Right cardiac atrium (tissue), 5 donors: ENCODE measurements around the gene AKNA. TPM values are rescaled to one million over a fixed set of nuclear protein-coding genes. Genes with fewer than 3 reads are reported as not detected.
"Not testable (repeated sequence)": the region's sequence is repeated elsewhere in the genome, so short reads cannot be mapped to it uniquely, and the experiment has no call there.

Experiments used
- ATAC-seq, 2 donors: fragments of 200-7000 bp; cut with Tn5 transposase; one replicate each; pipeline versions ENCODE4 v1.8.0 to v1.9.1; 2020; ENCODE audit warnings: moderate library complexity in 2 of 2, mild to moderate bottlenecking in 1 of 2
- DNase-seq, 3 donors: peaks; one replicate each; pipeline ENCODE4 v3.0.0-alpha.2; 2020
- H3K27ac ChIP-seq: one replicate; pipeline ENCODE4 v1.5.1; 2013; ENCODE audit warnings: mild to moderate bottlenecking, low read length, control low read depth, moderate library complexity
- H3K27me3 ChIP-seq: one replicate; pipeline ENCODE4 v1.6.1; 2013; ENCODE audit not compliant: control insufficient read depth, insufficient read depth
- H3K4me1 ChIP-seq: one replicate; pipeline ENCODE4 v1.6.1; 2013; ENCODE audit warnings: low read length; ENCODE audit not compliant: control insufficient read depth, insufficient read depth
- H3K4me3 ChIP-seq: one replicate; pipeline ENCODE4 v1.5.1; 2013; ENCODE audit warnings: low read length, control low read depth
- H3K9me3 ChIP-seq: one replicate; pipeline ENCODE4 v1.6.1; 2013; ENCODE audit warnings: low read length; ENCODE audit not compliant: control insufficient read depth
- WGBS: extraction: QIAGEN DNeasy Blood & Tissue Kit; methylation state at CpG from one replicate; pipeline ENCODE4 v1.1.7; 2013; 5-methylcytosine and 5-hydroxymethylcytosine counted together
- intact Hi-C, 4 donors: fragments of 100-400 bp; cut with DNase I; formaldehyde crosslinking; loops; one replicate each; pipeline versions ENCODE4 v1.11.0 to v1.14.0; 2022 to 2023
- polyA plus RNA-seq: library from polyadenylated mRNA; stranded (reverse); fragments of 200-250 nt; gene quantifications from one replicate; pipeline ENCODE4 v1.2.3, GENCODE V29; 2013
- total RNA-seq, 4 donors: library from RNA; stranded (reverse); fragmentation: NEBNext Ultra II Directional; extraction: Animal tissue kit (Norgen Biotek cat#: 25700); gene quantifications; one replicate each; pipeline ENCODE4 v1.2.1, GENCODE V29; 2021
- donor health status: healthy with polysubstance abuse.
- donor health status: DM: no; HTN: yes; CAD: no.
- donor health status: DM: no; HTN: no; CAD: no.
- donor health status: DM: no; HTN: yes; CAD: no; lungs with severe emphysema.
- donor health status: DM: yes; HTN: yes; CAD: no.

AKNA gene
- total and polyA plus RNA-seq, 5 donors, result 8.4 to 10.3 (median 8.9) TPM

- Histone ChIP-seq H3K27ac (no peak overlapping the region), H3K9me3 (no peaks in the 10 kb centered on the region), H3K27me3 (no peaks in the 10 kb centered on the region), H3K4me3 (no peak overlapping the region), H3K4me1 (no peaks in the 10 kb centered on the region)
- no peak for ATAC-seq
- no peak for DNase-seq
- WGBS, result 71% methylated on average over 2 of the region's 2 CpGs
- intact Hi-C loops, result no loop called here
These were observed 52.0 kb downstream of the AKNA start for GRCh38 chr9:114335745-114336144.

DNA sequence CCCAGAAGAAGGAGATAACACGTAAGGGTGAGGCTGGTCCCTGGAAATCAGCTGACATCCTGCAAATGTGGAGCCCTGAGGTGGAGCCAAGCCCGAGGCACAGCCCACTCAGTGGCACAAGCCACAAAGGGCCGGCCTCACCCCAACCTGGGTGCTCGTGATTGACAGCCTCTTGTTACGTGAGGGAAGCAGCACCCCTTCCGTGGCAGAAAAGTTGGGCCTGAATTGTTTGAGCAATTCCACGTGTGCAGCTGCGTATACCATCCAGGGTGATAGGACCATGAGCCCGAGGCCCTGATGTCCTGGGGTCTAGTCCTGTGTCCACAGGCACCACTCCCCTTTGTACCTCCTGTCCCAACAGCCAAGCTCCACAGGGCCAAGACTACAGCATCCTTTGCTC, 53.3 kb downstream of the AKNA start:
- no peak overlapping the region for H3K4me3 ChIP-seq
- intact Hi-C loops, result no loop called here
- H3K4me1 ChIP-seq, result no peaks in the 10 kb centered on the region
- H3K27ac ChIP-seq, result no peak overlapping the region
- WGBS, result 92% methylated on average over 9 of the region's 9 CpGs
- no peaks in the 10 kb centered on the region for H3K9me3 ChIP-seq
- ATAC-seq, result no peak
- no peaks in the 10 kb centered on the region for H3K27me3 ChIP-seq
- no peak for DNase-seq

- H3K4me3 ChIP-seq, ATAC-seq, DNase-seq, intact Hi-C loops, H3K4me1 ChIP-seq, H3K27me3 ChIP-seq, H3K27ac ChIP-seq, H3K9me3 ChIP-seq: not testable (repeated sequence)
- WGBS, result 77% methylated on average over 3 of the region's 4 CpGs
These were observed 54.1 kb downstream of the AKNA start for GRCh38 chr9:114333718-114334117.

- H3K4me1 ChIP-seq, H3K9me3 ChIP-seq, intact Hi-C loops, H3K4me3 ChIP-seq, H3K27me3 ChIP-seq, DNase-seq, H3K27ac ChIP-seq, ATAC-seq: not testable (repeated sequence)
- 80% methylated on average over 4 of the region's 4 CpGs for WGBS
These were observed 55.2 kb downstream of the AKNA start for GRCh38 chr9:114332474-114333040.

GRCh38 chr9:114331229-114332195, 56.3 kb downstream of the AKNA start:
- WGBS, result 70% methylated on average over 15 of the region's 19 CpGs
- intact Hi-C loops, DNase-seq, H3K27ac ChIP-seq, H3K4me1 ChIP-seq, ATAC-seq, H3K9me3 ChIP-seq, H3K27me3 ChIP-seq, H3K4me3 ChIP-seq: not testable (repeated sequence)

DNA sequence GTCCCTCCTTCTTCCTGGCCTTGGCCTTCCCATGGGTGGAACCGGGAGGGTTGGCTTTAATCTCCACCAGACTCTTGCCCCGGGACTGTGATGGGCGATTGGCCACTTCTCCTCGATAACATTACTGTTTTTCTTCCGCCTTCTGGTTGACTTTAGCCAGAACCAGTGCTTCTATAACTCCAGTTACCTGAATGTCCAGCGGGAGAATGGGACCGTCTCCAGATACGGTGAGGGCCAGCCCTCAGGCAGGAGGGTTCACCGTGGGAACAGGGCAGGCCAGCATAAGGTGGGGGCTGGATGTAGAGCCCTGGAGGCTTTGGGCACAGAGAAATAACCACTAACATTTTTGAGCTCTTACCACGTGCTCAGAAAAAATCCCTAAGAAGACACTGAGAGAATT, 57.1 kb downstream of the AKNA start:
- ATAC-seq (no peak), DNase-seq (no peak)
- Histone ChIP-seq H3K4me3 (no peak overlapping the region), H3K27me3 (no peaks in the 10 kb centered on the region), H3K27ac (no peak overlapping the region), H3K9me3 (no peaks in the 10 kb centered on the region), H3K4me1 (no peaks in the 10 kb centered on the region)
- WGBS, result 56% methylated on average over 10 of the region's 10 CpGs
- intact Hi-C loops, result no loop called here

GRCh38 chr9:114329625-114330022, 58.2 kb downstream of the AKNA start, which contains the start of gene ORM2:
Gene ORM2 (plus strand): TSS chr9:114329869. CDS start chr9:114329905, 36 bp downstream.
- H3K27ac ChIP-seq, intact Hi-C loops, H3K4me1 ChIP-seq, H3K4me3 ChIP-seq, ATAC-seq, H3K27me3 ChIP-seq, DNase-seq, H3K9me3 ChIP-seq: not testable (repeated sequence)
- 86% methylated on average over 1 of the region's 10 CpGs for WGBS

GRCh38 chr9:114328937-114329624, 58.7 kb downstream of the AKNA start:
- H3K4me3 ChIP-seq, H3K4me1 ChIP-seq, H3K9me3 ChIP-seq, H3K27me3 ChIP-seq, ATAC-seq, H3K27ac ChIP-seq, intact Hi-C loops, DNase-seq: not testable (repeated sequence)
- 73% methylated on average over 11 of the region's 12 CpGs for whole genome bisulfite sequencing

- intact Hi-C loops, H3K4me1 ChIP-seq, DNase-seq, H3K27me3 ChIP-seq, H3K4me3 ChIP-seq, H3K9me3 ChIP-seq, ATAC-seq, H3K27ac ChIP-seq: not testable (repeated sequence)
- WGBS, result 90% methylated on average over 10 of the region's 10 CpGs
These were observed 59.4 kb downstream of the AKNA start for GRCh38 chr9:114328357-114328820.

- no peak overlapping the region for H3K4me3 ChIP-seq
- WGBS, result 91% methylated on average over 8 of the region's 8 CpGs
- H3K27ac ChIP-seq, result no peak overlapping the region
- ATAC-seq, result peak in 1 of 2 donors; percentile 7
- no peaks in the 10 kb centered on the region for H3K9me3 ChIP-seq
- peak in 1 of 3 donors; percentile 24 for DNase-seq
- H3K4me1 ChIP-seq, result no peaks in the 10 kb centered on the region
- no peaks in the 10 kb centered on the region for H3K27me3 ChIP-seq
- intact Hi-C loops, result no loop called here
These were observed 60.0 kb downstream of the AKNA start for GRCh38 chr9:114327749-114328148.
